ENCODE data around the gene PGM2. TPM values are rescaled to one million over a fixed set of nuclear protein-coding genes. Genes with fewer than 3 reads are reported as not detected.
"Not testable (repeated sequence)": the region's sequence is repeated elsewhere in the genome, so short reads cannot be mapped to it uniquely, and the experiment has no call there.

Gene PGM2
- total and polyA plus RNA-seq, 5 donors from 2014 or later: 20.5 to 29.5 (median 22.1) TPM

DNA sequence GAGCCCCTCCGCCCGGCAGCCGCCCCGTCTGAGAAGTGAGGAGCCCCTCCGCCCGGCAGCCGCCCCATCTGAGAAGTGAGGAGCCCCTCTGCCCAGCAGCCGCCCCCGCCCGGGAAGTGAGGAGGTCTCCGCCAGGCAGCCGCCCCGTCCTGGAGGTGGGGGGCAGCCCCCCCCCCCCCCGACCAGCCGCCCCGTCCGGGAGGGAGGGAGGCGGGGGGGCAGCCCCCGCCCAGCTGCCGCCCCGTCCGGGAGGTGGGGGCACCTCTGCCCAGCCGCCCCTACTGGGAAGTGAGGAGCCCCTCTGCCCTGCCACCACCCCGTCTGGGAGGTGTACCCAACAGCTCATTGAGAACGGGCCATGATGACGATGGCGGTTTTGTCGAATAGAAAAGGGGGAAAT is 6.0 kb upstream of the PGM2 start:
- not testable (repeated sequence) for H3K4me3 Mint-ChIP-seq; H3K27ac ChIP-seq (ENCODE audit: insufficient read depth, low read length, poor library complexity, severe bottlenecking); H3K4me3 ChIP-seq (ENCODE audit: low read depth, low read length); H3K27me3 ChIP-seq (ENCODE audit: control insufficient read depth, insufficient read depth, low read length); DNase-seq; ATAC-seq (ENCODE audit: low read depth in 2 of 2); H3K36me3 ChIP-seq (ENCODE audit: control insufficient read depth, insufficient read depth, low read length); H3K27me3 Mint-ChIP-seq; H3K36me3 Mint-ChIP-seq; H3K27ac Mint-ChIP-seq; H3K9me3 Mint-ChIP-seq; H3K9me3 ChIP-seq (ENCODE audit: control insufficient read depth in 2 of 2, low read length in 2 of 2)
- H3K4me1 ChIP-seq (ENCODE audit: control insufficient read depth, insufficient read depth, low read length, poor library complexity, severe bottlenecking): peaks cover 18% of the 10 kb centered on the region
- peaks cover 10 to 31% (median 20%) of the 10 kb centered on the region in 4 donors for H3K4me1 Mint-ChIP-seq

GRCh38 chr4:37821953-37822605 is 4.4 kb upstream of the PGM2 start:
- H3K36me3 ChIP-seq (ENCODE audit: control insufficient read depth, insufficient read depth, low read length): no peaks in the 10 kb centered on the region
- ATAC-seq (ENCODE audit: low read depth in 2 of 2): no peak

GRCh38 chr4:37825501-37825900 is 985 bp upstream of the PGM2 start:
- not testable (repeated sequence) for ATAC-seq (ENCODE audit: low read depth in 2 of 2); H3K27ac ChIP-seq (ENCODE audit: insufficient read depth, low read length, poor library complexity, severe bottlenecking); H3K27me3 Mint-ChIP-seq; H3K36me3 ChIP-seq (ENCODE audit: control insufficient read depth, insufficient read depth, low read length); H3K27me3 ChIP-seq (ENCODE audit: control insufficient read depth, insufficient read depth, low read length); H3K9me3 ChIP-seq (ENCODE audit: control insufficient read depth in 2 of 2, low read length in 2 of 2); DNase-seq; H3K9me3 Mint-ChIP-seq
- Mint-ChIP-seq H3K4me3 (peak overlapping the region; percentile 95 to 100 (median 98)), H3K36me3 (peaks cover 10% of the 10 kb centered on the region), H3K4me1 (peaks cover 13 to 55% (median 36%) of the 10 kb centered on the region in 4 donors), H3K27ac (peak overlapping the region; percentile 92 to 96 (median 92))
- Histone ChIP-seq H3K4me3 (ENCODE audit: low read depth, low read length) (peak overlapping the region; percentile 99), H3K4me1 (ENCODE audit: control insufficient read depth, insufficient read depth, low read length, poor library complexity, severe bottlenecking) (peaks cover 24% of the 10 kb centered on the region)

More at GRCh38 chr4:37821953-37822605, 4.4 kb upstream of the PGM2 start:
- H3K27ac Mint-ChIP-seq: peak overlapping the region in 1 of 3 donors; percentile 56
- no peaks in the 10 kb centered on the region for H3K9me3 ChIP-seq (ENCODE audit: control insufficient read depth in 2 of 2, low read length in 2 of 2)
- no peaks in the 10 kb centered on the region for H3K36me3 Mint-ChIP-seq
- peak overlapping the region in 1 of 4 donors; percentile 29 for H3K4me3 Mint-ChIP-seq
- H3K4me3 ChIP-seq (ENCODE audit: low read depth, low read length): no peak overlapping the region
- H3K4me1 ChIP-seq (ENCODE audit: control insufficient read depth, insufficient read depth, low read length, poor library complexity, severe bottlenecking): peaks cover 8% of the 10 kb centered on the region
- no peak for DNase-seq
- H3K27me3 ChIP-seq (ENCODE audit: control insufficient read depth, insufficient read depth, low read length): no peaks in the 10 kb centered on the region
- H3K4me1 Mint-ChIP-seq: peaks cover 5 to 27% (median 15%) of the 10 kb centered on the region in 4 donors
- H3K9me3 Mint-ChIP-seq: no peaks in the 10 kb centered on the region
- no peaks in the 10 kb centered on the region for H3K27me3 Mint-ChIP-seq
- H3K27ac ChIP-seq (ENCODE audit: insufficient read depth, low read length, poor library complexity, severe bottlenecking): no peak overlapping the region

- H3K4me1 Mint-ChIP-seq: peaks cover 13 to 55% (median 37%) of the 10 kb centered on the region in 4 donors
- H3K4me1 ChIP-seq (ENCODE audit: control insufficient read depth, insufficient read depth, low read length, poor library complexity, severe bottlenecking): peaks cover 24% of the 10 kb centered on the region
- peaks cover 13% of the 10 kb centered on the region for H3K36me3 Mint-ChIP-seq
- DNase-seq (no peak), ATAC-seq (ENCODE audit: low read depth in 2 of 2) (no peak)
- peak overlapping the region; percentile 92 to 96 (median 92) for H3K27ac Mint-ChIP-seq
- H3K27me3 ChIP-seq (ENCODE audit: control insufficient read depth, insufficient read depth, low read length): no peaks in the 10 kb centered on the region
- peak overlapping the region; percentile 99 for H3K4me3 ChIP-seq (ENCODE audit: low read depth, low read length)
- no peaks in the 10 kb centered on the region for H3K9me3 Mint-ChIP-seq
- H3K27ac ChIP-seq (ENCODE audit: insufficient read depth, low read length, poor library complexity, severe bottlenecking): peak overlapping the region; percentile 67
- peaks cover 12% of the 10 kb centered on the region for H3K36me3 ChIP-seq (ENCODE audit: control insufficient read depth, insufficient read depth, low read length)
- H3K27me3 Mint-ChIP-seq: no peaks in the 10 kb centered on the region
- H3K9me3 ChIP-seq (ENCODE audit: control insufficient read depth in 2 of 2, low read length in 2 of 2): no peaks in the 10 kb centered on the region
- peak overlapping the region; percentile 95 to 100 (median 98) for H3K4me3 Mint-ChIP-seq
These were observed 555 bp upstream of the PGM2 start for GRCh38 chr4:37825968-37826294.

DNA sequence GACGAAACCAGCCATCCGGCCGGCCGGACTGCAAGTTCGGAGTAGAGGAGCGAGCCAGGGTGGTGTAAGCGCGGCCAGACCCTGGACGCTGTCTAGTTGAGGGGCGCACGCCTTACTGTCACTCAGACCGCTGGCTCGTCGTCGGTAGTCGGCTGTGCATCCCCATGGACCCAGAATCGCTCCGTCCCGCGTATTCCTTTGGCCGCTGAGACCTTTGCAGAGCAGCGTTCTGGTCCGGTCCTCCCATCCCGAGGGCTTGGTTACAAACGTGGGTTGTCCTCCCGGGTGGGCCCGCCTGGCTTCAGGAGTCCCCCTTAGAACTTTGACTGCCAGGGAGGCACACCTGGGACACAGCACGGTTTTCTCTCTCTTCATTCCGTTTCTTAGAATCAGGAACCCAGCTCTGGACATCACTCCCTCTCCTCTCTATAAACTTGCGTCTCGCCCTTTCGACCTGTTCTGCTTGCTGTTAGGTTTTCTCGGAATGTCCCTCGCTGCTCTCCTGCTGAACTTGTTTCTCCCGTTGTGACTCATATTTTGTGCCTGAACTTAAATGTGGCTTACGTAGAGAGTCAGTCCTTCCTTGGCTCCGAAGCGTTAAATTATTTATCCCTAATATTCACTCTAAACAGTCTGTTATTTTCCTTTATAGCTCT is 672 bp downstream of the PGM2 start:
- no peaks in the 10 kb centered on the region for H3K27me3 ChIP-seq (ENCODE audit: control insufficient read depth, insufficient read depth, low read length)
- peak overlapping the region; percentile 67 for H3K27ac ChIP-seq (ENCODE audit: insufficient read depth, low read length, poor library complexity, severe bottlenecking)
- peak overlapping the region; percentile 87 to 92 (median 92) for H3K27ac Mint-ChIP-seq
- peak overlapping the region; percentile 95 to 100 (median 98) for H3K4me3 Mint-ChIP-seq
- H3K4me1 ChIP-seq (ENCODE audit: control insufficient read depth, insufficient read depth, low read length, poor library complexity, severe bottlenecking): peaks cover 24% of the 10 kb centered on the region
- no peaks in the 10 kb centered on the region for H3K9me3 Mint-ChIP-seq
- ATAC-seq (ENCODE audit: low read depth in 2 of 2): peak; percentile 5
- H3K36me3 ChIP-seq (ENCODE audit: control insufficient read depth, insufficient read depth, low read length): peaks cover 23% of the 10 kb centered on the region
- peak in 1 of 3 donors; percentile 2 for DNase-seq
- H3K36me3 Mint-ChIP-seq: peaks cover 23% of the 10 kb centered on the region
- no peaks in the 10 kb centered on the region for H3K9me3 ChIP-seq (ENCODE audit: control insufficient read depth in 2 of 2, low read length in 2 of 2)
- H3K4me1 Mint-ChIP-seq: peaks cover 13 to 58% (median 43%) of the 10 kb centered on the region in 4 donors
- peak overlapping the region; percentile 83 for H3K4me3 ChIP-seq (ENCODE audit: low read depth, low read length)
- H3K27me3 Mint-ChIP-seq: no peaks in the 10 kb centered on the region

GRCh38 chr4:37827802-37828321 is 1.4 kb downstream of the PGM2 start:
- no peak overlapping the region for H3K27ac ChIP-seq (ENCODE audit: insufficient read depth, low read length, poor library complexity, severe bottlenecking)
- ATAC-seq (ENCODE audit: low read depth in 2 of 2) (no peak), DNase-seq (no peak)
- Mint-ChIP-seq H3K27ac (peak overlapping the region; percentile 87 to 92 (median 87)), H3K9me3 (no peaks in the 10 kb centered on the region), H3K36me3 (peaks cover 30% of the 10 kb centered on the region), H3K4me3 (peak overlapping the region; percentile 95 to 100 (median 98)), H3K4me1 (peaks cover 13 to 59% (median 44%) of the 10 kb centered on the region in 4 donors), H3K27me3 (no peaks in the 10 kb centered on the region)
- H3K9me3 ChIP-seq (ENCODE audit: control insufficient read depth in 2 of 2, low read length in 2 of 2): no peaks in the 10 kb centered on the region
- H3K4me3 ChIP-seq (ENCODE audit: low read depth, low read length): peak overlapping the region; percentile 83
- peaks cover 30% of the 10 kb centered on the region for H3K36me3 ChIP-seq (ENCODE audit: control insufficient read depth, insufficient read depth, low read length)
- no peaks in the 10 kb centered on the region for H3K27me3 ChIP-seq (ENCODE audit: control insufficient read depth, insufficient read depth, low read length)
- peaks cover 24% of the 10 kb centered on the region for H3K4me1 ChIP-seq (ENCODE audit: control insufficient read depth, insufficient read depth, low read length, poor library complexity, severe bottlenecking)

DNA sequence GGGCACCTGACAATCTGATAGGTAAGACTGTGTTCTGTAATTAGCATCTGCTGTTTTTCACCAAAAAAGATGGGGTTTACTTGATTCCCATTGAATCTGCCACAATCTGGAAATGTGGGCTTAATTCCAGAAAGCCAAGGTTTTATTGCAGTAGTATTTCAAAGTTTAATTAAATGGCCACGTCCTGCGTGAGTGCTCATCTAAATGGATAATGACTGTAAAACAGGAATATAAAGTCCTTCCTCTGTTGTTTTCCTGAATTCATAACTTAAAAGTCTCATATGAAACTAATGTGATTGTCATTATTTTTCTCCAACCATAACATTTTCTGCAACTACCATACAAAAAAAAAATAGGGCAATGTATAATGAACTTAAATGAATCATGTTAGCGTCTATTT is 2.4 kb downstream of the PGM2 start:
- no peaks in the 10 kb centered on the region for H3K27me3 Mint-ChIP-seq
- Histone ChIP-seq H3K9me3 (ENCODE audit: control insufficient read depth in 2 of 2, low read length in 2 of 2) (no peaks in the 10 kb centered on the region), H3K4me3 (ENCODE audit: low read depth, low read length) (no peak overlapping the region), H3K4me1 (ENCODE audit: control insufficient read depth, insufficient read depth, low read length, poor library complexity, severe bottlenecking) (peaks cover 24% of the 10 kb centered on the region), H3K27ac (ENCODE audit: insufficient read depth, low read length, poor library complexity, severe bottlenecking) (no peak overlapping the region), H3K36me3 (ENCODE audit: control insufficient read depth, insufficient read depth, low read length) (peaks cover 37% of the 10 kb centered on the region), H3K27me3 (ENCODE audit: control insufficient read depth, insufficient read depth, low read length) (no peaks in the 10 kb centered on the region)
- H3K4me3 Mint-ChIP-seq: peak overlapping the region; percentile 23 to 99 (median 84)
- peaks cover 30% of the 10 kb centered on the region for H3K36me3 Mint-ChIP-seq
- peak overlapping the region in 1 of 3 donors; percentile 27 for H3K27ac Mint-ChIP-seq
- ATAC-seq (ENCODE audit: low read depth in 2 of 2) (no peak), DNase-seq (no peak)
- H3K4me1 Mint-ChIP-seq: peaks cover 13 to 61% (median 44%) of the 10 kb centered on the region in 4 donors
- no peaks in the 10 kb centered on the region for H3K9me3 Mint-ChIP-seq

All from CD4-positive, CD25-positive, alpha-beta regulatory T cell (primary cell).